Natural killer cell treated with Interleukin-12 subunit alpha and Interleukin-12 subunit beta and Interleukin-15 and Interleukin-18, amount 100 ng/mL, for 72 hours (primary cell): ENCODE results near the gene TADA1. TPM values are rescaled to one million over a fixed set of nuclear protein-coding genes. Genes with fewer than 3 reads are reported as not detected.

Source experiments
- ATAC-seq, 2 donors: fragments of 150-1000 bp; cut with Tn5 transposase in 1 of 2; sonication (Bioruptor Pico), chemical (Tn5 transposase) in 1 of 2; 2 replicates each; pipeline ENCODE4 v1.10.0; 2021
- DNase-seq: peaks from one replicate; pipeline ENCODE4 v3.0.0; 2022; ENCODE audit warnings: low spot score
- H3K27ac Mint-ChIP-seq, 2 donors: 1 replicate in 1 of 2; 2 replicates in 1 of 2; pipeline ENCODE4 v1.8.0; 2022; ENCODE audit warnings: mixed read lengths in 2 of 2, mild to moderate bottlenecking in 1 of 2, moderate library complexity in 1 of 2
- H3K27me3 Mint-ChIP-seq, 2 donors: 1 replicate in 1 of 2; 2 replicates in 1 of 2; pipeline ENCODE4 v1.8.0; 2022; ENCODE audit warnings: mixed read lengths in 2 of 2
- H3K36me3 Mint-ChIP-seq: one replicate; pipeline ENCODE4 v1.8.0; 2022; ENCODE audit warnings: mixed read lengths
- H3K4me1 Mint-ChIP-seq, 2 donors: 1 replicate in 1 of 2; 2 replicates in 1 of 2; pipeline ENCODE4 v1.8.0; 2022; ENCODE audit warnings: low read depth in 2 of 2, mixed read lengths in 2 of 2, mild to moderate bottlenecking in 1 of 2
- H3K4me3 Mint-ChIP-seq: one replicate; pipeline ENCODE4 v1.8.0; 2022; ENCODE audit warnings: mixed read lengths
- H3K9me3 Mint-ChIP-seq: 2 replicates; pipeline ENCODE4 v1.8.0; 2022; ENCODE audit warnings: mixed read lengths
- total RNA-seq, 2 donors: library from RNA; stranded (reverse); gene quantifications; one replicate each; pipeline ENCODE4 v1.2.3, GENCODE V29; 2022

Gene TADA1
- total RNA-seq, 2 donors from 2014 or later: 9.3 to 10.2 TPM

GRCh38 chr1:166814611-166815010 is 61.5 kb downstream of the TADA1 start:
- Mint-ChIP-seq H3K27me3 (peaks cover 22% of the 10 kb centered on the region in 2 donors), H3K36me3 (no peaks in the 10 kb centered on the region), H3K27ac (no peak overlapping the region), H3K4me3 (no peak overlapping the region), H3K9me3 (no peaks in the 10 kb centered on the region), H3K4me1 (no peaks in the 10 kb centered on the region)
- DNase-seq (no peak), ATAC-seq (no peak)

- no peaks in the 10 kb centered on the region for H3K36me3 Mint-ChIP-seq
- no peaks in the 10 kb centered on the region for H3K4me1 Mint-ChIP-seq
- ATAC-seq (no peak), DNase-seq (no peak)
- H3K27me3 Mint-ChIP-seq: peaks cover 22% of the 10 kb centered on the region in 2 donors
- no peaks in the 10 kb centered on the region for H3K9me3 Mint-ChIP-seq
- no peak overlapping the region for H3K4me3 Mint-ChIP-seq
- H3K27ac Mint-ChIP-seq: no peak overlapping the region
Observed at GRCh38 chr1:166813508-166814223, 62.4 kb downstream of the TADA1 start.

- Mint-ChIP-seq H3K36me3 (no peaks in the 10 kb centered on the region), H3K4me3 (no peak overlapping the region), H3K27me3 (peaks cover 22 to 27% of the 10 kb centered on the region in 2 donors), H3K27ac (no peak overlapping the region), H3K9me3 (no peaks in the 10 kb centered on the region), H3K4me1 (no peaks in the 10 kb centered on the region)
- DNase-seq: no peak
- no peak for ATAC-seq
Observed at GRCh38 chr1:166811691-166812090, 64.4 kb downstream of the TADA1 start.

- no peak for ATAC-seq
- H3K4me3 Mint-ChIP-seq: no peak overlapping the region
- no peak overlapping the region for H3K27ac Mint-ChIP-seq
- H3K36me3 Mint-ChIP-seq: no peaks in the 10 kb centered on the region
- H3K9me3 Mint-ChIP-seq: no peaks in the 10 kb centered on the region
- DNase-seq: no peak
- H3K27me3 Mint-ChIP-seq: peaks cover 21 to 22% of the 10 kb centered on the region in 2 donors
- no peaks in the 10 kb centered on the region for H3K4me1 Mint-ChIP-seq
Observed at GRCh38 chr1:166808952-166809351, 67.1 kb downstream of the TADA1 start.

Other genes with a start within 250 kb of the TADA1 start
- gene POGK, start 36.8 kb downstream of the TADA1 start, total RNA-seq: 10 to 100 TPM; 30.3 to 53.1 TPM
- gene ILDR2, start 99.3 kb upstream of the TADA1 start, total RNA-seq: 1 to 10 TPM; 2.1 to 3.5 TPM
- not detected for gene MAEL, start 113.0 kb upstream of the TADA1 start, total RNA-seq
- gene GPA33, start 214.1 kb upstream of the TADA1 start, total RNA-seq: not detected
- not detected for gene STYXL2, start 217.8 kb upstream of the TADA1 start, total RNA-seq